GM12878 (cell line): ENCODE measurements around the gene STAT5B. TPM values are rescaled to one million over a fixed set of nuclear protein-coding genes. Genes with fewer than 3 reads are reported as not detected.
A peak's percentile ranks its signal among the peaks of the same experiment; 100 is the strongest.

Experiments
- ATAC-seq: fragments of 200-7000 bp; cut with Tn5 transposase; 3 replicates; pipeline ENCODE4 v1.9.1; 2020; ENCODE audit warnings: mild to moderate bottlenecking, moderate library complexity
- BruUV-seq: library from RNA; stranded (reverse); fragments of 400-500 nt; replicated peaks from 2 replicates; lab custom pipeline; 2021; lab: Mats Ljungman, UMichigan
- CTCF ChIA-PET: fragments of 300-600 bp; sonication (Branson Sonifier 250); formaldehyde crosslinking; extraction: SDS; loops from one replicate; lab custom pipeline; 2021; ENCODE audit warnings: inconsistent platforms; lab: Yijun Ruan, JAX
- POLR2A ChIA-PET: fragments of 350-600 bp; formaldehyde crosslinking; extraction: SDS; loops from one replicate; lab custom pipeline; 2021; ENCODE audit warnings: inconsistent platforms; lab: Charles Lee
- RAD21 ChIA-PET: fragments of 300-600 bp; sonication (Branson Sonifier 250); formaldehyde crosslinking; loops from one replicate; lab custom pipeline; 2023; ENCODE audit warnings: antibody characterized with exemption; ENCODE audit not compliant: unreplicated experiment; lab: Charles Lee
- SMC1A ChIA-PET: fragments of 300-600 bp; sonication (Branson Sonifier 250); formaldehyde crosslinking; loops from one replicate; lab custom pipeline; 2023; ENCODE audit not compliant: unreplicated experiment, uncharacterized antibody; lab: Charles Lee
- DNase-seq: peaks from one replicate; pipeline ENCODE4 v3.0.0-alpha.2; 2011; ENCODE audit warnings: low read depth, low spot score
- FAIRE-seq: peaks from 3 replicates; lab custom pipeline; 2011; peaks lifted over from hg19 to GRCh38; lab: Jason Lieb, UNC
- H2AFZ ChIP-seq: 2 replicates; pipeline ENCODE4 v1.6.0; 2011; ENCODE audit warnings: low read depth, low read length, control low read depth; ENCODE audit not compliant: control insufficient read depth
- H3K27ac ChIP-seq: 2 replicates; pipeline ENCODE4 v1.5.1; 2011; ENCODE audit warnings: control low read depth; ENCODE audit not compliant: control insufficient read depth, insufficient read depth
- H3K27me3 ChIP-seq, 2 experiments: replicated peaks in 1 of 2; 2 replicates each; pipeline versions ENCODE4 v1.6.0 to v1.6.1; 2011; ENCODE audit warnings: low read length in 1 of 2; ENCODE audit not compliant: control insufficient read depth in 2 of 2, insufficient read depth in 2 of 2
- H3K36me3 ChIP-seq, 2 experiments: 2 replicates each; pipeline ENCODE4 v1.5.1; 2011; ENCODE audit warnings: low read length in 1 of 2; ENCODE audit not compliant: control insufficient read depth in 2 of 2, insufficient read depth in 2 of 2
- H3K4me1 ChIP-seq: 2 replicates; pipeline ENCODE4 v1.6.1; 2011; ENCODE audit warnings: mild to moderate bottlenecking, low read length, moderate library complexity, mixed read lengths; ENCODE audit not compliant: control insufficient read depth, insufficient read depth
- H3K4me2 ChIP-seq: 2 replicates; pipeline ENCODE4 v1.6.0; 2011; ENCODE audit warnings: control low read depth; ENCODE audit not compliant: control insufficient read depth, insufficient read depth
- H3K4me3 ChIP-seq: fragments of 200-600 bp; sonication (generic); 2 replicates; pipeline ENCODE4 v1.5.1; 2016
- H3K79me2 ChIP-seq: 2 replicates; pipeline ENCODE4 v1.6.0; 2011; ENCODE audit warnings: low read length; ENCODE audit not compliant: control insufficient read depth, insufficient read depth
- H3K9ac ChIP-seq: 2 replicates; pipeline ENCODE4 v1.8.0; 2011; ENCODE audit warnings: low read length, control low read depth, mixed read lengths; ENCODE audit not compliant: control insufficient read depth, insufficient read depth
- H3K9me3 ChIP-seq: replicated peaks from 3 replicates; pipeline ENCODE4 v1.5.1; 2011; ENCODE audit warnings: mild to moderate bottlenecking, low read length; ENCODE audit not compliant: control insufficient read depth, insufficient read depth
- H4K20me1 ChIP-seq: 2 replicates; pipeline ENCODE4 v1.6.0; 2011; ENCODE audit not compliant: control insufficient read depth, insufficient read depth
- CEBPB ChIP-seq, 2 experiments: fragments of 150-350 bp in 1 of 2; IDR thresholded peaks; 2 replicates each; pipeline ENCODE4 v1.6.1; 2012 to 2014; ENCODE audit warnings: low read depth in 2 of 2, low read length in 2 of 2, borderline replicate concordance in 1 of 2, inconsistent platforms in 1 of 2
- IKZF2 ChIP-seq, 2 experiments: fragments of 450-650 bp; IDR thresholded peaks; 2 replicates each; pipeline ENCODE4 v1.6.1; 2017; ENCODE audit warnings: mild to moderate bottlenecking in 2 of 2, moderate library complexity in 2 of 2
- MAX ChIP-seq: IDR thresholded peaks from 2 replicates; pipeline ENCODE4 v1.6.1; 2012; ENCODE audit warnings: low read depth, low read length, improper control_type of control experiment
- MTA3 ChIP-seq: IDR thresholded peaks from 2 replicates; pipeline ENCODE4 v1.6.1; 2012; ENCODE audit warnings: low read length, inconsistent platforms, borderline replicate concordance
- MYC ChIP-seq: IDR thresholded peaks from 2 replicates; pipeline ENCODE4 v1.6.1; 2011; ENCODE audit warnings: mild to moderate bottlenecking, low read length, moderate library complexity, inconsistent platforms; ENCODE audit not compliant: insufficient read depth, insufficient replicate concordance, insufficient read length, severe bottlenecking
- PKNOX1 ChIP-seq: fragments of 450-650 bp; IDR thresholded peaks from 2 replicates; pipeline ENCODE4 v1.6.1; 2016; ENCODE audit warnings: mild to moderate bottlenecking
- POLR2A ChIP-seq: IDR thresholded peaks from 2 replicates; pipeline ENCODE4 v1.6.1; 2011; ENCODE audit warnings: low read depth, mild to moderate bottlenecking, low read length
- POLR2AphosphoS5 ChIP-seq: IDR thresholded peaks from 2 replicates; pipeline ENCODE4 v1.6.1; 2011; ENCODE audit warnings: mild to moderate bottlenecking, low read length, inconsistent platforms
- RELA ChIP-seq: fragments of 450-650 bp; IDR thresholded peaks from 2 replicates; pipeline ENCODE4 v1.8.0; 2014; ENCODE audit warnings: borderline replicate concordance; ENCODE audit not compliant: partially characterized antibody
- USF1 ChIP-seq: IDR thresholded peaks from 2 replicates; pipeline ENCODE4 v1.6.1; 2011; ENCODE audit warnings: borderline replicate concordance, low read depth, mild to moderate bottlenecking, moderate library complexity, mixed read lengths, low read length; ENCODE audit not compliant: insufficient read depth; ENCODE audit errors: extremely low read length
- WGBS: methylation state at CpG from one replicate; pipeline ENCODE4 v1.1.6; 2016; ENCODE audit warnings: low lambda C conversion rate; ENCODE audit not compliant: insufficient replicate concordance, insufficient coverage; ENCODE audit errors: missing lambda C conversion rate; 5-methylcytosine and 5-hydroxymethylcytosine counted together
- in situ Hi-C: fragments of 300-500 bp; cut with MboI; formaldehyde crosslinking; loops from 9 replicates; pipeline ENCODE4 v1.14.3; 2018; ENCODE audit warnings: mixed read lengths
- intact Hi-C: fragments of 100-400 bp; cut with micrococcal nuclease; formaldehyde crosslinking; loops from one replicate; pipeline ENCODE4 v1.14.2; 2022; ENCODE audit not compliant: unreplicated experiment
- polyA plus RNA-seq, 11 experiments: library from polyadenylated mRNA; depleted of rRNA in 4 of 11; unstranded in 6 of 11; stranded (reverse) in 5 of 11; fragments of >200 nt; fragmentation: Nextera tagmentation in 4 of 11; fragmentation: Illumina TruSeq in 1 of 11; extraction: Ambion mirVana in 4 of 11; extraction: Trizol in 1 of 11; gene quantifications; 1 replicate in 1 of 11; 2 replicates in 10 of 11; pipeline versions ENCODE4 v1.2.1 to v1.2.3, GENCODE V29; 2011 to 2016; ENCODE audit warnings: inconsistent platforms in 2 of 11, missing spikeins in 2 of 11, low read depth in 1 of 11
- total RNA-seq, 4 experiments: library from RNA; depleted of rRNA in 3 of 4; stranded (reverse); fragments of >200 nt in 3 of 4; fragmentation: Illumina TruSeq in 1 of 4; extraction: Trizol in 1 of 4; gene quantifications; 2 replicates each; pipeline versions ENCODE4 v1.2.1 to v1.2.3, GENCODE V29; 2013 to 2021

STAT5B gene
- total and polyA plus RNA-seq, 10 of the 15 experiments (the other 5 are each of a cell fraction or from before 2014, with no cell fraction given), result 11.0 to 69.6 (median 46.7) TPM

- no peak for FAIRE-seq
- Histone ChIP-seq H3K36me3 (peaks cover 14 to 19% of the 10 kb centered on the region in 2 experiments; a peak in 3 of 4 replicates), H3K79me2 (no peaks in the 10 kb centered on the region), H3K9me3 (no peaks in the 10 kb centered on the region), H2AFZ (no peak overlapping the region), H3K4me3 (no peak overlapping the region), H4K20me1 (no peaks in the 10 kb centered on the region), H3K27ac (peak overlapping the region; percentile 53), H3K4me1 (peaks cover 43% of the 10 kb centered on the region), H3K27me3 (no peaks in the 10 kb centered on the region), H3K9ac (no peak overlapping the region), H3K4me2 (peak overlapping the region; percentile 54; the same call in 1 of the 2 replicates)
- DNase-seq, result no peak
- no peak for ATAC-seq
- ChIA-PET SMC1A (interaction anchor here (0.7 to 23.8 kb wide), 6 partner anchors 9 to 89 kb away, joined by 3 to 528 read pairs (median 4); partner anchors contain the start of gene STAT3), CTCF (interaction anchor here (0.6 to 22.1 kb wide), 16 partner anchors 11 to 216 kb away, joined by 3 to 732 read pairs (median 3); partner anchors contain the start of genes GHDC and STAT3), RAD21 (interaction anchor here (1.3 to 21.1 kb wide), 6 partner anchors 9 to 116 kb away, joined by 4 to 373 read pairs (median 7); no protein-coding TSS in a partner anchor), POLR2A (interaction anchor here (0.5 to 1.6 kb wide), 4 partner anchors 11 to 1438 kb away, joined by 3 to 5 read pairs (median 4); no protein-coding TSS in a partner anchor)
- WGBS, result 92% methylated on average over 19 of the region's 19 CpGs
- BruUV-seq, result TSS peak; percentile 81
- intact Hi-C loops (loop anchor here (2.0 kb wide), 1 partner anchor 95 kb away; no protein-coding TSS in a partner anchor), in situ Hi-C loops (no loop called here)
- peak; percentile 44; the same call in 1 of the 2 replicates for TF ChIP-seq MTA3
- no peak for TF ChIP-seq MAX
- TF ChIP-seq POLR2A, result 0 out of 2 replicates have a peak, but pooled peaks have one; percentile 31
Observed at GRCh38 chr17:42311240-42312034, 35.2 kb upstream of the STAT5B start.

- CTCF ChIA-PET, result interaction anchor here (0.9 to 22.1 kb wide), 7 partner anchors 12 to 158 kb away, joined by 3 to 732 read pairs (median 11); no protein-coding TSS in a partner anchor
- no peak overlapping the region for H3K9ac ChIP-seq
- H3K9me3 ChIP-seq, result no peaks in the 10 kb centered on the region
- no TSS peak for BruUV-seq
- no peak overlapping the region for H3K4me2 ChIP-seq
- WGBS, result 66% methylated on average over 9 of the region's 9 CpGs
- H2AFZ ChIP-seq, result no peak overlapping the region
- FAIRE-seq (no peak), DNase-seq (no peak), ATAC-seq (no peak)
- peaks cover 14 to 19% of the 10 kb centered on the region in 2 experiments; a peak in 3 of 4 replicates for H3K36me3 ChIP-seq
- no peaks in the 10 kb centered on the region for H3K79me2 ChIP-seq
- in situ Hi-C loops (no loop called here), intact Hi-C loops (no loop called here)
- POLR2A ChIA-PET, result interaction anchor here (0.6 kb wide), 1 partner anchor 623 kb away, joined by 4 read pairs; no protein-coding TSS in a partner anchor
- H3K27ac ChIP-seq, result no peak overlapping the region
- no peaks in the 10 kb centered on the region for H3K27me3 ChIP-seq
- SMC1A ChIA-PET, result interaction anchor here (0.8 to 23.8 kb wide), 2 partner anchors 88 to 89 kb away, joined by 3 to 528 read pairs; partner anchors contain the start of gene STAT3
- RAD21 ChIA-PET, result interaction anchor here (2.2 to 21.1 kb wide), 2 partner anchors 89 to 92 kb away, joined by 5 to 373 read pairs; no protein-coding TSS in a partner anchor
- peaks cover 42% of the 10 kb centered on the region for H3K4me1 ChIP-seq
- H3K4me3 ChIP-seq, result no peak overlapping the region
- no peaks in the 10 kb centered on the region for H4K20me1 ChIP-seq
- TF ChIP-seq MYC, result no peak
- no peak for TF ChIP-seq IKZF2 (IDR thresholded peaks at IDR 0.05)
- TF ChIP-seq POLR2AphosphoS5, result no peak
- no peak for TF ChIP-seq USF1
- no peak for TF ChIP-seq CEBPB (IDR thresholded peaks at IDR 0.05; ENCODE audit: borderline replicate concordance in 1 of 2, low read depth in 2 of 2, low read length in 2 of 2)
- TF ChIP-seq MAX, result no peak
- no peak for TF ChIP-seq RELA
- TF ChIP-seq PKNOX1, result no peak
Observed at GRCh38 chr17:42310787-42311215, 34.6 kb upstream of the STAT5B start.
